PC-3 (cell line): ENCODE data around the gene ABHD1. TPM values are rescaled to one million over a fixed set of nuclear protein-coding genes. Genes with fewer than 3 reads are reported as not detected.

ENCODE experiments used
- ATAC-seq: fragments of 200-7000 bp; cut with Tn5 transposase; 2 replicates; pipeline ENCODE4 v1.9.1; 2020; ENCODE audit warnings: mild to moderate bottlenecking, moderate library complexity
- BruUV-seq: library from RNA; stranded (reverse); fragments of 400-500 nt; replicated peaks from 2 replicates; lab custom pipeline; 2021; lab: Mats Ljungman, UMichigan
- CTCF ChIA-PET: fragments of 300-600 bp; sonication (Branson Sonifier 250); formaldehyde crosslinking; loops from one replicate; lab custom pipeline; 2022; ENCODE audit warnings: antibody characterized with exemption; lab: Charles Lee
- POLR2A ChIA-PET: fragments of 300-600 bp; sonication (Branson Sonifier 250); formaldehyde crosslinking; loops from one replicate; lab custom pipeline; 2022; ENCODE audit warnings: antibody characterized with exemption; ENCODE audit not compliant: unreplicated experiment; lab: Charles Lee
- DNase-seq: peaks from one replicate; pipeline ENCODE4 v3.0.0-alpha.2; 2015
- H2AFZ ChIP-seq: fragments of 300-600 bp; sonication (generic); 2 replicates; pipeline ENCODE4 v1.6.0; 2016; ENCODE audit warnings: antibody characterized with exemption, low read length
- H3F3A ChIP-seq: fragments of 300-600 bp; sonication (generic); one replicate; pipeline ENCODE4 v1.6.0; 2017; ENCODE audit warnings: antibody characterized with exemption, low read length, control low read depth, mild to moderate bottlenecking; ENCODE audit not compliant: unreplicated experiment
- H3K27ac ChIP-seq: fragments of 300-600 bp; sonication (generic); 2 replicates; pipeline ENCODE4 v1.5.1; 2016; ENCODE audit warnings: mild to moderate bottlenecking, low read length
- H3K27me3 ChIP-seq: fragments of 300-600 bp; sonication (generic); 2 replicates; pipeline ENCODE4 v1.6.1; 2016; ENCODE audit warnings: low read length, mixed read lengths
- H3K36me3 ChIP-seq: fragments of 300-600 bp; sonication (generic); 2 replicates; pipeline ENCODE4 v1.6.1; 2016; ENCODE audit warnings: low read depth, mixed run types, low read length, mixed read lengths
- H3K4me1 ChIP-seq: fragments of 300-600 bp; sonication (generic); 2 replicates; pipeline ENCODE4 v1.5.1; 2016; ENCODE audit warnings: low read length; ENCODE audit not compliant: insufficient read depth
- H3K4me2 ChIP-seq: fragments of 300-600 bp; sonication (generic); 2 replicates; pipeline ENCODE4 v1.6.0; 2016; ENCODE audit warnings: low read length
- H3K4me3 ChIP-seq: fragments of 300-600 bp; sonication (generic); 2 replicates; pipeline ENCODE4 v1.5.1; 2016; ENCODE audit warnings: mild to moderate bottlenecking, low read length, mixed read lengths
- H3K79me2 ChIP-seq: fragments of 300-600 bp; sonication (generic); 2 replicates; pipeline ENCODE4 v1.6.1; 2017; ENCODE audit warnings: low read length, mixed read lengths
- H3K9ac ChIP-seq: fragments of 300-600 bp; sonication (generic); 2 replicates; pipeline ENCODE4 v1.6.0; 2016; ENCODE audit warnings: mild to moderate bottlenecking, low read length
- H3K9me2 ChIP-seq: fragments of 300-600 bp; sonication (generic); replicated peaks from 2 replicates; pipeline ENCODE4 v1.6.1; 2016; ENCODE audit warnings: mixed run types, low read length, mixed read lengths
- H3K9me3 ChIP-seq: fragments of 300-600 bp; sonication (generic); 2 replicates; pipeline ENCODE4 v1.6.1; 2016; ENCODE audit warnings: low read length, mixed read lengths
- H4K20me1 ChIP-seq: fragments of 300-600 bp; sonication (generic); 2 replicates; pipeline ENCODE4 v1.6.1; 2016; ENCODE audit warnings: low read length, mixed read lengths
- EZH2 ChIP-seq: fragments of 300-600 bp; sonication (generic); IDR thresholded peaks from one replicate; pipeline ENCODE4 v1.6.1; 2017; ENCODE audit warnings: antibody characterized with exemption, mild to moderate bottlenecking, low read length; ENCODE audit not compliant: unreplicated experiment
- EZH2phosphoT487 ChIP-seq: fragments of 300-600 bp; sonication (generic); IDR thresholded peaks from 2 replicates; pipeline ENCODE4 v1.6.1; 2018; ENCODE audit warnings: mild to moderate bottlenecking, antibody characterized with exemption, low read length, borderline replicate concordance
- intact Hi-C: fragments of 100-400 bp; cut with micrococcal nuclease; formaldehyde crosslinking; loops from 2 replicates; pipeline ENCODE4 v1.9.0; 2023
- total RNA-seq: library from RNA; depleted of rRNA; stranded (reverse); fragments of >200 nt; gene quantifications from 2 replicates; pipeline ENCODE4 v1.2.3, GENCODE V29; 2014
- TF ChIP-seq, protein P1 (sequence below): fragments of 300-600 bp; sonication (generic); conservative IDR thresholded peaks from 2 replicates; pipeline ENCODE4 v1.5.1; 2017; ENCODE audit warnings: antibody characterized with exemption, low read depth, mild to moderate bottlenecking, low read length

Gene ABHD1
- total RNA-seq, 1 experiment from 2014 or later = 0.36 TPM

DNA sequence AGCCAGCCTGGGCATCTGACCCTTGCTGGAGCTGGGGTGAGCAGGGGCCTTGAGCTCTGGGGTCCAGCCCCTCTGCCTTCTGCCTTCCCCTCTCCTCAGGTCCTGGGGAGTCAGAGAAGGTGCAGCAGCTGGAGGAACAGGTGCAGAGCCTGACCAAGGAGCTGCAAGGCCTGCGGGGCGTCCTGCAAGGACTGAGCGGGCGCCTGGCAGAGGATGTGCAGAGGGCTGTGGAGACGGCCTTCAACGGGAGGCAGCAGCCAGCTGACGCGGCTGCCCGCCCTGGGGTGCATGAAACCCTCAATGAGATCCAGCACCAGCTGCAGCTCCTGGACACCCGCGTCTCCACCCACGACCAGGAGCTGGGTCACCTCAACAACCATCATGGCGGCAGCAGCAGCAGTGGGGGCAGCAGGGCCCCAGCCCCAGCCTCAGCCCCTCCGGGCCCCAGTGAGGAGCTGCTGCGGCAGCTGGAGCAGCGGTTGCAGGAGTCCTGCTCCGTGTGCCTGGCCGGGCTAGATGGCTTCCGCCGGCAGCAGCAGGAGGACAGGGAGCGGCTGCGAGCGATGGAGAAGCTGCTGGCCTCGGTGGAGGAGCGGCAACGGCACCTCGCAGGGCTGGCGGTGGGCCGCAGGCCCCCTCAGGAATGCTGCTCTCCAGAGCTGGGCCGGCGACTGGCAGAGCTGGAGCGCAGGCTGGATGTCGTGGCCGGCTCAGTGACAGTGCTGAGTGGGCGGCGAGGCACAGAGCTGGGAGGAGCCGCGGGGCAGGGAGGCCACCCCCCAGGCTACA lies 41.4 kb upstream of the ABHD1 start:
- POLR2A ChIA-PET = no interaction called here
- Histone ChIP-seq H3K27me3 (no peaks in the 10 kb centered on the region), H4K20me1 (no peaks in the 10 kb centered on the region), H2AFZ (no peak overlapping the region), H3K9ac (no peak overlapping the region), H3K4me3 (no peak overlapping the region), H3K9me2 (no peaks in the 10 kb centered on the region), H3K4me1 (peaks cover 13% of the 10 kb centered on the region; the same call in 1 of the 2 replicates), H3K9me3 (no peaks in the 10 kb centered on the region), H3K79me2 (no peaks in the 10 kb centered on the region), H3K4me2 (no peak overlapping the region), H3F3A (no peaks in the 10 kb centered on the region), H3K36me3 (no peaks in the 10 kb centered on the region), H3K27ac (no peak overlapping the region)
- BruUV-seq = no TSS peak
- CTCF ChIA-PET = no interaction called here
- ATAC-seq (no peak), DNase-seq (no peak)
- intact Hi-C loops = no loop called here
- TF ChIP-seq EZH2phosphoT487 (no peak), EZH2 (no peak)
- TF ChIP-seq, protein P1, sequence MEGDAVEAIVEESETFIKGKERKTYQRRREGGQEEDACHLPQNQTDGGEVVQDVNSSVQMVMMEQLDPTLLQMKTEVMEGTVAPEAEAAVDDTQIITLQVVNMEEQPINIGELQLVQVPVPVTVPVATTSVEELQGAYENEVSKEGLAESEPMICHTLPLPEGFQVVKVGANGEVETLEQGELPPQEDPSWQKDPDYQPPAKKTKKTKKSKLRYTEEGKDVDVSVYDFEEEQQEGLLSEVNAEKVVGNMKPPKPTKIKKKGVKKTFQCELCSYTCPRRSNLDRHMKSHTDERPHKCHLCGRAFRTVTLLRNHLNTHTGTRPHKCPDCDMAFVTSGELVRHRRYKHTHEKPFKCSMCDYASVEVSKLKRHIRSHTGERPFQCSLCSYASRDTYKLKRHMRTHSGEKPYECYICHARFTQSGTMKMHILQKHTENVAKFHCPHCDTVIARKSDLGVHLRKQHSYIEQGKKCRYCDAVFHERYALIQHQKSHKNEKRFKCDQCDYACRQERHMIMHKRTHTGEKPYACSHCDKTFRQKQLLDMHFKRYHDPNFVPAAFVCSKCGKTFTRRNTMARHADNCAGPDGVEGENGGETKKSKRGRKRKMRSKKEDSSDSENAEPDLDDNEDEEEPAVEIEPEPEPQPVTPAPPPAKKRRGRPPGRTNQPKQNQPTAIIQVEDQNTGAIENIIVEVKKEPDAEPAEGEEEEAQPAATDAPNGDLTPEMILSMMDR = no peak

DNA sequence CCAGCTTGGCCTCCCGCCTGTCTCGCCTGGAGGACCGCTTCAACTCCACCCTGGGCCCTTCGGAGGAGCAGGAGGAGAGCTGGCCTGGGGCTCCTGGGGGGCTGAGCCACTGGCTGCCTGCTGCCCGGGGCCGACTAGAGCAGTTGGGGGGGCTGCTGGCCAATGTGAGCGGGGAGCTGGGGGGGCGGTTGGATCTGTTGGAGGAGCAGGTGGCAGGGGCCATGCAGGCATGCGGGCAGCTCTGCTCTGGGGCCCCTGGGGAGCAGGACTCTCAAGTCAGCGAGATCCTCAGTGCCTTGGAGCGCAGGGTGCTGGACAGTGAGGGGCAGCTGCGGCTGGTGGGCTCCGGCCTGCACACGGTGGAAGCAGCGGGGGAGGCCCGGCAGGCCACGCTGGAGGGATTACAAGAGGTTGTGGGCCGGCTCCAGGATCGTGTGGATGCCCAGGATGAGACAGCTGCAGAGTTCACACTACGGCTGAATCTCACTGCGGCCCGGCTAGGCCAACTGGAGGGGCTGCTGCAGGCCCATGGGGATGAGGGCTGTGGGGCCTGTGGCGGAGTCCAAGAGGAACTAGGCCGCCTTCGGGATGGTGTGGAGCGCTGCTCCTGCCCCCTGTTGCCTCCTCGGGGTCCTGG lies 40.7 kb upstream of the ABHD1 start:
- no peaks in the 10 kb centered on the region for H3K9me3 ChIP-seq
- no peak for ATAC-seq
- no peak overlapping the region for H3K4me3 ChIP-seq
- H3K27ac ChIP-seq = no peak overlapping the region
- ChIA-PET POLR2A (no interaction called here), CTCF (no interaction called here)
- H3F3A ChIP-seq = no peaks in the 10 kb centered on the region
- TF ChIP-seq, protein P1 = no peak
- TF ChIP-seq EZH2 = no peak
- no peak for TF ChIP-seq EZH2phosphoT487
- no peaks in the 10 kb centered on the region for H4K20me1 ChIP-seq
- H3K79me2 ChIP-seq = no peaks in the 10 kb centered on the region
- BruUV-seq = no TSS peak
- intact Hi-C loops = no loop called here
- no peaks in the 10 kb centered on the region for H3K9me2 ChIP-seq
- no peaks in the 10 kb centered on the region for H3K36me3 ChIP-seq
- peaks cover 19% of the 10 kb centered on the region; the same call in 1 of the 2 replicates for H3K4me1 ChIP-seq
- no peak overlapping the region for H3K9ac ChIP-seq
- H3K4me2 ChIP-seq = no peak overlapping the region
- H2AFZ ChIP-seq = no peak overlapping the region
- no peak for DNase-seq
- no peaks in the 10 kb centered on the region for H3K27me3 ChIP-seq
